Upper lobe of left lung (tissue), 4 donors: ENCODE data around the gene KRT80.

Source experiments
- CTCF ChIP-seq, 6 experiments: fragments of 450-650 bp in 4 of 6; fragments of 200-600 bp in 2 of 6; sonication (generic) in 2 of 6; IDR thresholded peaks; one replicate each; pipeline ENCODE4 v1.5.1; 2016 to 2019; ENCODE audit warnings: antibody characterized with exemption in 6 of 6
- POLR2A ChIP-seq, 4 donors: fragments of 450-650 bp; IDR thresholded peaks; one replicate each; pipeline ENCODE4 v1.5.1; 2016 to 2017; ENCODE audit warnings: antibody characterized with exemption in 4 of 4, mild to moderate bottlenecking in 2 of 4
- POLR2AphosphoS5 ChIP-seq, 2 donors: sonication (generic); formaldehyde crosslinking; IDR thresholded peaks; one replicate each; pipeline ENCODE4 v1.5.1; 2017; ENCODE audit warnings: antibody characterized with exemption in 2 of 2

GRCh38 chr12:52203079-52203921, 11.5 kb upstream of the KRT80 start:
- TF ChIP-seq POLR2A (IDR thresholded peaks at IDR 0.05), result no peak
- TF ChIP-seq CTCF (IDR thresholded peaks at IDR 0.05), result no peak
- peak; percentile 68 to 74 for TF ChIP-seq POLR2AphosphoS5 (IDR thresholded peaks at IDR 0.05)
